HCT116 (cell line): ENCODE data around the gene VWA3B. TPM values are rescaled to one million over a fixed set of nuclear protein-coding genes. Genes with fewer than 3 reads are reported as not detected.

Experiments
- ATAC-seq: fragments of 200-7000 bp; cut with Tn5 transposase; 2 replicates; pipeline ENCODE4 v1.9.1; 2020; ENCODE audit warnings: mild to moderate bottlenecking, moderate library complexity
- BruUV-seq: library from RNA; stranded (reverse); fragments of 400-500 nt; replicated peaks from 2 replicates; lab custom pipeline; 2021; lab: Mats Ljungman, UMichigan
- CTCF ChIA-PET: fragments of 300-600 bp; sonication (Branson Sonifier 250); formaldehyde crosslinking; loops from one replicate; lab custom pipeline; 2021; ENCODE audit warnings: antibody characterized with exemption; lab: Charles Lee
- POLR2A ChIA-PET: fragments of 300-600, 350-600 bp; sonication (Branson Sonifier 250); formaldehyde crosslinking; loops from one replicate; lab custom pipeline; 2021; ENCODE audit warnings: antibody characterized with exemption; lab: Charles Lee
- RAD21 ChIA-PET, 2 experiments: fragments of 300-600 bp; sonication (Branson Sonifier 250); formaldehyde crosslinking; loops; one replicate each; lab custom pipeline; 2023; ENCODE audit warnings: low total read pairs in 2 of 2; ENCODE audit not compliant: uncharacterized antibody in 2 of 2, unreplicated experiment in 2 of 2, low non-redundant PET in 1 of 2; lab: Charles Lee
- DNase-seq: peaks from one replicate; pipeline ENCODE4 v3.0.0-alpha.2; 2010; ENCODE audit warnings: low read depth, low spot score
- H2AFZ ChIP-seq: fragments of 200-600 bp; shearing (Covaris generic), sonication (generic); 2 replicates; pipeline ENCODE4 v1.6.1; 2017; ENCODE audit warnings: low read depth, mixed run types, mixed read lengths, antibody characterized with exemption, low read length; ENCODE audit not compliant: poor library complexity, severe bottlenecking
- H3K27ac ChIP-seq: 2 replicates; pipeline ENCODE4 v1.5.1; 2012; ENCODE audit warnings: low read depth, low read length
- H3K27me3 ChIP-seq: fragments of 200-600 bp; sonication (generic); 2 replicates; pipeline ENCODE4 v1.6.1; 2016; ENCODE audit warnings: mixed run types, low read length, mixed read lengths; ENCODE audit not compliant: insufficient read depth
- H3K36me3 ChIP-seq, 2 experiments: fragments of 200-500 bp in 1 of 2; fragments of 200-600 bp in 1 of 2; sonication (Bioruptor generic) in 1 of 2; sonication (generic) in 1 of 2; 2 replicates each; pipeline versions ENCODE4 v1.5.1 to v1.6.1; 2014 to 2016; ENCODE audit warnings: low read length in 2 of 2, inconsistent platforms in 1 of 2, mixed read lengths in 1 of 2, mixed run types in 1 of 2; ENCODE audit not compliant: insufficient read depth in 2 of 2, control insufficient read depth in 1 of 2
- H3K4me1 ChIP-seq, 2 experiments: fragments of 200-600 bp in 1 of 2; sonication (generic) in 1 of 2; 2 replicates each; pipeline versions ENCODE4 v1.5.1 to v1.6.1; 2012 to 2017; ENCODE audit warnings: low read length in 2 of 2, inconsistent platforms in 1 of 2, mild to moderate bottlenecking in 1 of 2, mixed read lengths in 1 of 2, mixed run types in 1 of 2, moderate library complexity in 1 of 2; ENCODE audit not compliant: insufficient read depth in 2 of 2, control insufficient read depth in 1 of 2
- H3K4me2 ChIP-seq: fragments of 200-600 bp; sonication (generic); 2 replicates; pipeline ENCODE4 v1.6.1; 2017; ENCODE audit warnings: mixed run types, low read length, mixed read lengths
- H3K4me3 ChIP-seq, 2 experiments: fragments of 200-600 bp in 1 of 2; sonication (generic) in 1 of 2; replicated peaks in 1 of 2; 2 replicates each; pipeline ENCODE4 v1.5.1; 2011 to 2016; ENCODE audit warnings: low read length in 2 of 2, control low read depth in 1 of 2, low read depth in 1 of 2, mild to moderate bottlenecking in 1 of 2, mixed read lengths in 1 of 2, mixed run types in 1 of 2
- H3K79me2 ChIP-seq: fragments of 200-600 bp; sonication (generic); 2 replicates; pipeline ENCODE4 v1.6.1; 2017; ENCODE audit warnings: mild to moderate bottlenecking, mixed run types, low read length, moderate library complexity, mixed read lengths; ENCODE audit not compliant: insufficient read depth
- H3K9ac ChIP-seq: fragments of 200-600 bp; sonication (generic); 2 replicates; pipeline ENCODE4 v1.6.1; 2016; ENCODE audit warnings: low read length, mixed read lengths
- H3K9me2 ChIP-seq: fragments of 200-600 bp; sonication (generic), shearing (Covaris generic); 2 replicates; pipeline ENCODE4 v1.6.1; 2017; ENCODE audit warnings: mixed run types, mild to moderate bottlenecking, moderate library complexity; ENCODE audit not compliant: insufficient read depth
- H3K9me3 ChIP-seq, 2 experiments: fragments of 200-500 bp in 1 of 2; fragments of 200-600 bp in 1 of 2; sonication (Bioruptor generic) in 1 of 2; sonication (generic) in 1 of 2; 2 replicates each; pipeline ENCODE4 v1.6.1; 2014 to 2017; ENCODE audit warnings: low read length in 2 of 2, mixed read lengths in 2 of 2, inconsistent platforms in 1 of 2, low read depth in 1 of 2, mild to moderate bottlenecking in 1 of 2, mixed run types in 1 of 2, moderate library complexity in 1 of 2; ENCODE audit not compliant: control insufficient read depth in 1 of 2, insufficient read depth in 1 of 2
- H4K20me1 ChIP-seq: fragments of 200-600 bp; sonication (generic), shearing (Covaris generic); 2 replicates; pipeline ENCODE4 v1.6.1; 2017; ENCODE audit warnings: mixed run types, mild to moderate bottlenecking, moderate library complexity; ENCODE audit not compliant: insufficient read depth
- CEBPB ChIP-seq: IDR thresholded peaks from 2 replicates; pipeline ENCODE4 v1.6.1; 2012; ENCODE audit warnings: low read depth
- ELF1 ChIP-seq: IDR thresholded peaks from 2 replicates; pipeline ENCODE4 v1.6.1; 2012; ENCODE audit warnings: low read depth, borderline replicate concordance
- EZH2 ChIP-seq: fragments of 200-600 bp; sonication (generic); IDR thresholded peaks from 2 replicates; pipeline ENCODE4 v1.6.1; 2017; ENCODE audit warnings: antibody characterized with exemption, mixed run types
- POLR2AphosphoS5 ChIP-seq: IDR thresholded peaks from 2 replicates; pipeline ENCODE4 v1.6.1; 2011; ENCODE audit warnings: mild to moderate bottlenecking, low read depth, low read length, moderate library complexity
- RAD21 ChIP-seq: IDR thresholded peaks from 2 replicates; pipeline ENCODE4 v1.6.1; 2012; ENCODE audit warnings: low read depth, mild to moderate bottlenecking
- SIN3A ChIP-seq: IDR thresholded peaks from 2 replicates; pipeline ENCODE4 v1.6.1; 2012; ENCODE audit warnings: low read depth
- SP1 ChIP-seq: IDR thresholded peaks from 2 replicates; pipeline ENCODE4 v1.6.1; 2012; ENCODE audit warnings: low read depth
- SRF ChIP-seq: IDR thresholded peaks from 2 replicates; pipeline ENCODE4 v1.6.1; 2012; ENCODE audit warnings: low read depth
- TCF7L2 ChIP-seq: IDR thresholded peaks from 2 replicates; pipeline ENCODE4 v1.7.0; 2011; ENCODE audit warnings: borderline replicate concordance, inconsistent platforms; ENCODE audit not compliant: insufficient read depth, insufficient read length; ENCODE audit errors: extremely low read depth
- YY1 ChIP-seq: IDR thresholded peaks from 2 replicates; pipeline ENCODE4 v1.6.1; 2011; ENCODE audit warnings: low read length, low read depth, moderate library complexity, mild to moderate bottlenecking; ENCODE audit not compliant: insufficient replicate concordance; ENCODE audit errors: extremely low read depth
- ZFX ChIP-seq: fragments of 450-650 bp; IDR thresholded peaks from 2 replicates; pipeline ENCODE4 v1.6.1; 2017
- ZNF274 ChIP-seq: fragments of 200-500 bp; sonication (Bioruptor generic); IDR thresholded peaks from 2 replicates; pipeline ENCODE4 v1.6.1; 2014; ENCODE audit warnings: mild to moderate bottlenecking, low read depth, low read length, inconsistent platforms
- intact Hi-C: fragments of 100-400 bp; cut with micrococcal nuclease; formaldehyde crosslinking; loops from 2 replicates; pipeline ENCODE4 v1.10.0; 2022
- total RNA-seq: library from RNA; stranded (reverse); gene quantifications from one replicate; pipeline ENCODE4 v1.2.1, GENCODE V29; 2021; ENCODE audit not compliant: unreplicated experiment

Gene VWA3B
- total RNA-seq, 1 experiment from 2014 or later, result 0.47 TPM

GRCh38 chr2:98335271-98335670 is 248.3 kb downstream of the VWA3B start:
- intact Hi-C loops, result no loop called here
- H3K79me2 ChIP-seq, result no peaks in the 10 kb centered on the region
- H3K4me3 ChIP-seq, result no peak overlapping the region
- H3K9me2 ChIP-seq, result no peaks in the 10 kb centered on the region
- no peaks in the 10 kb centered on the region for H3K4me1 ChIP-seq
- RAD21 ChIA-PET, result no interaction called here
- TF ChIP-seq ZNF274 (no peak), SRF (no peak)
- TF ChIP-seq, all 23 proteins: peak for 0
- ChIA-PET POLR2A (no interaction called here), CTCF (no interaction called here)
- H4K20me1 ChIP-seq, result no peaks in the 10 kb centered on the region
- H3K36me3 ChIP-seq, result no peaks in the 10 kb centered on the region
- no peak overlapping the region for H3K9ac ChIP-seq
- H3K4me2 ChIP-seq, result no peak overlapping the region
- ATAC-seq, result no peak
- BruUV-seq, result no TSS peak
- H3K27me3 ChIP-seq, result no peaks in the 10 kb centered on the region
- DNase-seq, result no peak
- H3K9me3 ChIP-seq, result no peaks in the 10 kb centered on the region; a peak in 1 of 4 replicates
- H3K27ac ChIP-seq, result no peak overlapping the region
- no peak overlapping the region for H2AFZ ChIP-seq

GRCh38 chr2:98341241-98341640 is 254.3 kb downstream of the VWA3B start:
- POLR2A ChIA-PET, result no interaction called here
- no TSS peak for BruUV-seq
- DNase-seq (no peak), ATAC-seq (no peak)
- H3K4me3 ChIP-seq, result no peak overlapping the region
- H4K20me1 ChIP-seq, result no peaks in the 10 kb centered on the region
- RAD21 ChIA-PET, result no interaction called here
- H3K36me3 ChIP-seq, result no peaks in the 10 kb centered on the region
- no peaks in the 10 kb centered on the region for H3K79me2 ChIP-seq
- CTCF ChIA-PET, result no interaction called here
- H2AFZ ChIP-seq, result no peak overlapping the region
- H3K9me2 ChIP-seq, result no peaks in the 10 kb centered on the region
- H3K9ac ChIP-seq, result no peak overlapping the region
- TF ChIP-seq RAD21 (no peak), YY1 (no peak), ELF1 (no peak), SP1 (no peak), ZFX (no peak), CEBPB (no peak), TCF7L2 (no peak), EZH2 (no peak), SIN3A (no peak), POLR2AphosphoS5 (no peak)
- no peaks in the 10 kb centered on the region for H3K4me1 ChIP-seq
- H3K9me3 ChIP-seq, result no peaks in the 10 kb centered on the region; a peak in 1 of 4 replicates
- no peak overlapping the region for H3K4me2 ChIP-seq
- intact Hi-C loops, result no loop called here
- peaks cover 21% of the 10 kb centered on the region; the same call in 1 of the 2 replicates for H3K27me3 ChIP-seq
- no peak overlapping the region for H3K27ac ChIP-seq
